ENCODE results near the gene MGAT4A.
"Not testable (repeated sequence)": the region's sequence is repeated elsewhere in the genome, so short reads cannot be mapped to it uniquely, and the experiment has no call there.

MGAT4A gene

GRCh38 chr2:98614024-98614739 is 116.8 kb downstream of the MGAT4A start:
- no peak overlapping the region for H3K4me3 ChIP-seq (ENCODE audit: low read length)
- no peak for TF ChIP-seq ZNF274 (IDR thresholded peaks at IDR 0.05; ENCODE audit: low read depth, low read length)

GRCh38 chr2:98608962-98609604 is 121.8 kb downstream of the MGAT4A start:
- TF ChIP-seq ZNF274 (IDR thresholded peaks at IDR 0.05; ENCODE audit: low read depth, low read length) = no peak

GRCh38 chr2:98608116-98608961 is 122.6 kb downstream of the MGAT4A start, which contains the start of the genes COA5 and UNC50:
TSS of gene COA5 (minus strand) at chr2:98608512. CDS start at chr2:98608405, 107 bp downstream.
TSS of gene UNC50 (plus strand) at chr2:98608589. CDS start at chr2:98609760, 1,171 bp downstream.
- peak within 1 kb of the TSS; percentile 96 for H3K4me3 ChIP-seq (ENCODE audit: low read length)
- no peak for TF ChIP-seq ZNF274 (IDR thresholded peaks at IDR 0.05; ENCODE audit: low read depth, low read length)

More at GRCh38 chr2:98608962-98609604, 121.8 kb downstream of the MGAT4A start:
- H3K4me3 ChIP-seq (ENCODE audit: low read length) = peak overlapping the region; percentile 96

- no peak for TF ChIP-seq ZNF274 (IDR thresholded peaks at IDR 0.05; ENCODE audit: low read depth, low read length)
- peak overlapping the region; percentile 96 for H3K4me3 ChIP-seq (ENCODE audit: low read length)
Measured at GRCh38 chr2:98607741-98608115, 123.2 kb downstream of the MGAT4A start.

- peak overlapping the region; percentile 96 for H3K4me3 ChIP-seq (ENCODE audit: low read length)
- TF ChIP-seq ZNF274 (IDR thresholded peaks at IDR 0.05; ENCODE audit: low read depth, low read length) = no peak
Measured at GRCh38 chr2:98607104-98607503, 123.8 kb downstream of the MGAT4A start.

- no peak overlapping the region for H3K4me3 ChIP-seq (ENCODE audit: low read length)
- TF ChIP-seq ZNF274 (IDR thresholded peaks at IDR 0.05; ENCODE audit: low read depth, low read length) = no peak
Measured at GRCh38 chr2:98606431-98606830, 124.5 kb downstream of the MGAT4A start.

- no peak for TF ChIP-seq ZNF274 (IDR thresholded peaks at IDR 0.05; ENCODE audit: low read depth, low read length)
- H3K4me3 ChIP-seq (ENCODE audit: low read length) = no peak overlapping the region
Measured at GRCh38 chr2:98605076-98605475, 125.9 kb downstream of the MGAT4A start.

GRCh38 chr2:98604547-98604946 is 126.4 kb downstream of the MGAT4A start:
- H3K4me3 ChIP-seq (ENCODE audit: low read length) = no peak overlapping the region
- no peak for TF ChIP-seq ZNF274 (IDR thresholded peaks at IDR 0.05; ENCODE audit: low read depth, low read length)

GRCh38 chr2:98601532-98602132 is 129.3 kb downstream of the MGAT4A start:
- no peak for TF ChIP-seq ZNF274 (IDR thresholded peaks at IDR 0.05; ENCODE audit: low read depth, low read length)

GRCh38 chr2:98598781-98599428 is 132.0 kb downstream of the MGAT4A start:
- H3K4me3 ChIP-seq (ENCODE audit: low read length) = no peak overlapping the region
- TF ChIP-seq ZNF274 (IDR thresholded peaks at IDR 0.05; ENCODE audit: low read depth, low read length) = no peak

More at GRCh38 chr2:98601532-98602132, 129.3 kb downstream of the MGAT4A start:
- H3K4me3 ChIP-seq (ENCODE audit: low read length) = no peak overlapping the region

GRCh38 chr2:98594665-98595064 is 136.3 kb downstream of the MGAT4A start:
- H3K4me3 ChIP-seq (ENCODE audit: low read length) = not testable (repeated sequence)

GRCh38 chr2:98592565-98592964 is 138.4 kb downstream of the MGAT4A start:
- no peak overlapping the region for H3K4me3 ChIP-seq (ENCODE audit: low read length)
- TF ChIP-seq ZNF274 (IDR thresholded peaks at IDR 0.05; ENCODE audit: low read depth, low read length) = no peak

- H3K4me3 ChIP-seq (ENCODE audit: low read length) = no peak overlapping the region
- TF ChIP-seq ZNF274 (IDR thresholded peaks at IDR 0.05; ENCODE audit: low read depth, low read length) = no peak
Measured at GRCh38 chr2:98589489-98589888, 141.4 kb downstream of the MGAT4A start.

Data from GM08714 (cell line).